Left ventricle myocardium superior (tissue), 1 donor: ENCODE data around the gene DENND1A. TPM values are rescaled to one million over a fixed set of nuclear protein-coding genes. Genes with fewer than 3 reads are reported as not detected.

Experiments
- ATAC-seq: fragments of 200-7000 bp; cut with Tn5 transposase; one replicate; pipeline ENCODE4 v1.9.1; 2020; ENCODE audit warnings: mild to moderate bottlenecking, moderate library complexity
- DNase-seq: peaks from one replicate; pipeline ENCODE4 v3.0.0-alpha.2; 2020
- intact Hi-C: fragments of 100-400 bp; cut with micrococcal nuclease; formaldehyde crosslinking; loops from one replicate; pipeline ENCODE4 v1.11.0; 2022
- total RNA-seq: library from RNA; stranded (reverse); fragmentation: NEBNext Ultra II Directional; extraction: Animal tissue kit (Norgen Biotek cat#: 25700); gene quantifications from one replicate; pipeline ENCODE4 v1.2.1, GENCODE V29; 2021
- donor health status: DM: no; HTN: yes; CAD: no; lungs with severe emphysema.

The DENND1A gene
- total RNA-seq, 1 donor from 2014 or later, result 12.9 TPM

DNA sequence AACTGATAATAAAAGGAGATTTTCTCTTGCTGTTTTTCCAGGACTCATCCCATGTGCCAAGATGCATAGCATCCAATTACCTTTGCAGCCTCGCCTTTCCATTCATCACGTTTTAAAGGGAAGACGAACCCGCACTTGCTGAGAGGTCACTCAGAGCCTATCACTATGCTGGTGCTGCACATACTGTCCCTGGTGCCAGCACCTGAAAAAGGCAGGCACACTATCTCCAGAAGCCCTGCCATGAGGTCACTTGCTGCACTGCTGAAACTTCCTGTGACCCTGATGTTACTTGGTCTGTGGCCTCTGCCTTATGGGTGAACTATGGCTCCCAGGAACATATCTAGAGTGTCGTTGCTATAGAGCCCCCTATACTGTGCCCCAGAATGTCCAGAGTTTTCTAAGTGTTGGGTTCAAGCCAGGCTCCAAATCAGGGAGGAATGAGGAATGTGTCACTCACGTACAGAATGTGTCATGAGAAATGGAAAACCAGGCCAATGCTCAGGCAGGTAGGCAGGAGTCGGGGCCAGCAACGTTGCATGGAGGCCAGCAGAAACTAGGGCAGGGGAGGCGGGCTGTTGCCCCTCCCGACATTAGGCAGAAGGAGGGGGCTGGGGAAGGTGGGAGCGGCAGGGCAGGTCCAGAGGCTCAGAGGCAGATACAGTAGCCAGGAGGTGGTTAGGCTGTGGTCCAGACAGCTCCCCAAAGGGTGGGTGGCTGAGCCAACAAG, 311.8 kb downstream of the DENND1A start:
- intact Hi-C loops, result no loop called here
- peak; percentile 84 for ATAC-seq
- no peak for DNase-seq

DNA sequence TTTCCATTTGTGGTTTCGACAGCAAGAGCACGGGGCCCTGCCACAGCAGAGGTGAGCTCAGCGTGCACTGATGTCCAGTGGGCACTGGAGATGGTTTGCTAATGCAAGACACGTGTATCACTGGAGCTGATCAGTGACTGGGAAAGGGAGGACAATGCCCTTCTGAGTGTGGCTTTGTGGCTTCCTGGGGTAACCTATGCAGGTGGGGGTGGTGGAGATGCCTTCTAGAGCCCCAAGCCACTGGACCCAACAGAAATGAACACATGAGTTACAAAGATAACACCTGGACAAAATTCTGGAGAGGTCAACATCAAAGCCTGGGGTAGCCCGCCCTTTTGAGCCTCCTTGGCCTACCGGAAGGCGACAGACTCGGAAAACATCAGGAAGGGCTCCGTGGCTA, 312.6 kb downstream of the DENND1A start:
- DNase-seq, result no peak
- intact Hi-C loops, result no loop called here
- ATAC-seq, result no peak

DNA sequence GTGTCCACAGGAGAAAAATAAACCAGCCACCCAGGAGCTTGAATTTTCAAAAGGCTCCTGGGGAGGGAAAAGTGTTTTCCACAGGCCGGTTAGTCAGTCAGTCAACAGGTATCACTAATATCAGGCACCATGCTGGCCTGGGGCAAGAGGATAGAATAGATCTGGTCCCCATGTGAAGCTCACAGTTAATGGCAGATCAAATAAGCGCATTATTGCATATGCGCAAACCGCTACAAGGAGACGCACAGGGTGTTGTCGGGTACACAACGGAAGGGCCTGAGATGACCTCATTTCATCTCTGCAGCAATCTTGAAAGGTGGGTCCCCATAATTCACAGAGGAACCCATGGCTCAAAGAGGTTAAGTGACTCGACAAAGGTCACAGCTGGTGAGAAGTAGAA, 313.2 kb downstream of the DENND1A start:
- intact Hi-C loops, result no loop called here
- ATAC-seq (no peak), DNase-seq (no peak)

DNA sequence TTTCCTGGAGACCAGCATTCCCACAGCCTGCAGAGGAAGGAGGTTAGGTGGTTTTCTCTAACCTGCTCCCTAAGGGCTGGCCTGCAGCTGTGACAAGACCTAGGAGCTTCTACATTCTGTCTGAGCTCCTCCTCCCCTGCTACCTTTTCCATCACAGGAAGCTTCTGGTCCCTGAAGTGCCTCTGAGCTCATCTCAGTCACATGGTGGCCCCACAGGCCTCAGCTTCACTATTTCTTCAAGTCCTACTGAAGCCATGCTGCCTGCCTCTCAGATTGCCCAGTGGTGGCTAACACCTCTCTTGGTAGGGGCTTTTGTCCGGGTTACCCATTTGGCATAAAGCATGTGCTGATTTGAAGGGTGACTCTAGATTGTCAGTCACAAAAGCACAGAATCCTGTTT, 314.5 kb downstream of the DENND1A start:
- ATAC-seq (no peak), DNase-seq (no peak)
- intact Hi-C loops, result no loop called here

DNA sequence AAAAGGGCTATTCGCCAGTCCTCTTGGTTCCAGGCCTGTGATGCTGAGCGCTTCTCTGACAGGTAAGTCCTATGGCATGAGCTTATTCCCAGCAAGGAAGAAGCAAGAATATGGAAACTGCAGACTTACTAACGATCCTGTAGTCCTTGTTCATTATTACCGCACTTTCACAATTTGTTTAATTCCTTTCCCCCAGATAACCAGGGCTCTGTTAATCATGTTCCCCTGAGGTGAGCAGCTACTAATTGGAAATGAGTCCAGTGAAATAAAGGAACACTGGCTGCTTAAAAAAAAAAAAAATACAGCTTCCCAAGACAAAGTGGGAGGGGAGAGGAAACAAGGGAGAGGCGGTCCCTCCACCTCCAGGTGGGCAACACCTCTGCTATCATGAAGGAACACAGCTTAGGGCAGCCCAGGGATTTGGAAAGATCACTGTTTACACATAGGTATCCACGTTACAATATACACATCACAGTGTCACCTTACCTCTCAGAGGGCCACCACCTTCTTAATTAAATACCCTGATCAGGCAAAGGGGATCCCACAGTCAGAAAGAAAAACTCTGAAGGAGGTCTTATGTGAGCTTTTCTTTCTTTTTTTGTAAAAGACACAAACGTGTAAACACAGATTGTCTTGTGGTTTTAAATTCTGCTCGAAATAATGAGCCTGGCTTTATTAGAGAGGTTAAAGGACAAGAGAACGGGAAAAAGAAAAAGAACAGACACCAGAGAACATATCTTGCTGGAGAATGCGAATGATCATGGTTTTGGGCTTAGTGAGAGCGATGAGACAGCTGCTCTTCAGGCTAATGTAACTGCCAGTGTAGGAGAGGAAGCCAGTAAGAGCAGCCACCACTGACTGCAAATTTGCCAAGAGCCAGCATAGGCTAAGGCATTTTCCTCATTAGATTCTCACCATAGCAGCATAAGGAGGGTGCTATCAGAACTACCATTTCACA, 315.3 kb downstream of the DENND1A start:
- DNase-seq, result no peak
- intact Hi-C loops, result no loop called here
- ATAC-seq, result no peak

DNA sequence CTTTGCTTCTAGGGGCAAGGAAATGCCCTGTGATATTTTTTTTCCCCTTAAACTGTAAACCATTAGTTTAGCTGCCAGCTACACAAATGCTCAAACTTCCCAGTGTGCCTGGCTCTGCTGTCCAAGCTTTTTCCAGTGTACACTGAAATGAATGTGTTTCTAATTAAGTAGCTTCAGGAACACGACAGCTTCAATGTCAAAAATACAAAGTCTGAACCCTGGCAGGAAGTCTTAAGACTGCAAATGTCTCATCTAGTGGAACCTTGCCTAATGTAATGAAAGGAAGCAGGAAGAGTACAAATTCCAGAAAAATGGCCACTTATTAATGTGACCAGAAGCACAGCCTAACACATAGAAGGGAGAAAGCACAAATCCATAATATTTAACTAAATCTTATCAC, 318.7 kb downstream of the DENND1A start:
- intact Hi-C loops, result no loop called here
- DNase-seq, result no peak
- peak; percentile 48 for ATAC-seq

DNA sequence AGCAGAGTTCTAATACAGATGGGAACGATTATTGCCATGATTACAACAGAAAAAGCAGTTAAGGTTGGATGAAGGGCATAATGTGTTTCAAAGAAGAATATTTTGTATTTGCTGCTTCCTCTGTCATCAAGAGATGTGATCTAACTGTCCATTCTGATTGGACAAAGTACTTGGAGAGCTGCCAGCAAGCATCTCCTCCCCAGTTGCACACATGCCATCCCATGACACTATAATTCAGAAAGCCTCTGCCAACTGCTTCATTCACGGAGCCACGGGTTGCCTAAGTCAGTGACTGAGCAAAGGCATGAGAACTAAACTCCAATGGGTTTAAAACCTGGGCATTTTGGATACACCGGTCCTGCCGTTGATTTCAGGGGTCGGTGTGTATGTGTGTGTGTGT, 320.1 kb downstream of the DENND1A start:
- DNase-seq (no peak), ATAC-seq (no peak)
- intact Hi-C loops, result no loop called here

DNA sequence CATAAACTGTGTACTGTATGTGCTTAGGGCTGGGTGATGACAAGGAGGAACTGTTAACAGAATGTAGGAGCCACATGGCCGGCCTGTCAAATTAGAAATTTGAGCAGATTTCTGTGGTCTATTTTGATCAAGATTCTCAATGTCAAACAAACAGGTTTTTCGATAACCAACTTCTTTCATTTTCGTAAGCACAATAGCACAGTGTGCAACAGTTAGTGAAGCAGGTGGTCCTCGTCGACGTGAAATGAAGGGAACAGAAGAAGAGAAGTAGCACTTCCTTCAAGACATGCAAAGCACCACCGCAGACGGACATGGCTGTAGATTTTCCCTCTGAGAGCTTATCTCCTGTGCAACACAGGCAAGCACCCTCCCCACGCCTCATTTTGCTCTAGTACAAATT, 321.8 kb downstream of the DENND1A start:
- ATAC-seq (no peak), DNase-seq (no peak)
- intact Hi-C loops, result no loop called here

DNA sequence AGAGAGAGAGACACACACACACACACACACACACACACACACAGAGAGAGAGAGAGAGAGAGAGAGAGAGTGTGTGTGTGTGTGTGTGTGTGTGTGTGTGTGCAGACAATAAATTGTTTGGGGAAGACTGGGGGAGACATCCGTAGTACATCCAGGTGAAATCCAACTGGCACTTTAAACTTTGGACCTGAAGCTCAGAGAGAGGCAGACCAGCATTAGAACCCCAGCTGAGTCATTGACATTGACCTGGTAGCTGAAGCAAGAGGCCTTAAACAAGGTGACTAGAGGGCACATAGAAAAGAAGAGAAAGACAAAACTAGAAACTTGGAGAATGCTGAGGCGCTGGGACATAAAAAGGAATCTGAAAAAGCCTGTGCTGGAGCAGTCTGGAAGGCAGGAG, 322.4 kb downstream of the DENND1A start:
- ATAC-seq, result no peak
- no peak for DNase-seq
- intact Hi-C loops, result no loop called here

DNA sequence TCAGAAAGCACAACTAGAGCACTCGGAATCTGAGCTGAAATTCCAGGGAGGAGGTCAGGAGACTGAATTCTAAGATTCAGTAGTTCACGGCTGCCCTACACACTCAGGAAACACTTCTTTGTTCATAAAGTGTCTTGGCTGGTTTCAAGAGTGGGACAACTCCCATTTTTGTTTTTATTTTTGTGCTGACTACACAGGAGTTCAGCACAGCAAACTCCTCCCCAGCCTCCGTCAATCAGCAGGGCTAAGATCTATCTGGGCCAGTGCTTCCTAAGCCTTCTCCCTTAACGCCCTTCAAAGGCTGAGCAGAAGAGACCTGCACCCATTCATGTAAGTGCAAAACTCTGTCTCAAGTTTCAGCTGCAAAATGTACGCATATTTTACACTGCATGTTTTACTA, 323.8 kb downstream of the DENND1A start:
- DNase-seq, result no peak
- ATAC-seq, result no peak
- intact Hi-C loops, result no loop called here

DNA sequence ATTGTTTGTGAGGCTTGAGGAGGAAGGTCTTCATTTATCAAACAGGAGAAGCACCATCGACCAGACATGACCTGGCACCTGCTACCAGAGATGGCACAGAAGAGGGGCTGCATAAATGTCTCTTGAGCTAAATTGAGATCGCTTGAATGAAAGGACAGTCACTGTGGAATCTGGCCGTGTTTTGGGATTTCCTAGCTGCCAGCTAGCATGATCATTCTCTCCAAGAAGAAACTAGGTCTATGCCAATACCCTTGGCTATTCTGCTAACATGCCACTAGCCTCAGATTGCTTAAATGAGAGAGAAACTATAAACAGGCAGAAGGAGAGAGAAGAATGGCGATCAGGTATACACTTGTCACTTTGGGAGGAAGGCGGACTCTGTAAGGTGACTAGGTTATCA, 324.6 kb downstream of the DENND1A start:
- no peak for ATAC-seq
- intact Hi-C loops, result no loop called here
- no peak for DNase-seq

DNA sequence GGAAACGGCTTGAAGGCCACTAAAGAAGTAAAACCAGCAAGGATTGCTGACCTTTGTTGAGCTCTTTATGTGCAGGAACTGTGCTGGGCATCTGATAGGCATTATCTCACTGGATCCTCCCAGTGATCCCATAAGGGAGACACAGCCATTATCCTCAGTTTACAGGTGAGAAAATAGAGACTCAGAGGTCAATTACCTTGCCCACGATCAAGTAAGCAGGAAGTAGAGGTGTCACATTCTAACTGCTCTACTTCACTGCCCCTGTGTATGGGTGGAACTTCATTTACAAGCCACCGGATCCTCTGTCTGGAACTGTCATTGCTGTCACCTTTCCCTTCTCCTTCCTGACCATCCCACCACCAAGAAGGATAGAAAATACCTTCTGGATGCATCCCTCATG, 325.1 kb downstream of the DENND1A start:
- no peak for ATAC-seq
- DNase-seq, result no peak
- intact Hi-C loops, result no loop called here

DNA sequence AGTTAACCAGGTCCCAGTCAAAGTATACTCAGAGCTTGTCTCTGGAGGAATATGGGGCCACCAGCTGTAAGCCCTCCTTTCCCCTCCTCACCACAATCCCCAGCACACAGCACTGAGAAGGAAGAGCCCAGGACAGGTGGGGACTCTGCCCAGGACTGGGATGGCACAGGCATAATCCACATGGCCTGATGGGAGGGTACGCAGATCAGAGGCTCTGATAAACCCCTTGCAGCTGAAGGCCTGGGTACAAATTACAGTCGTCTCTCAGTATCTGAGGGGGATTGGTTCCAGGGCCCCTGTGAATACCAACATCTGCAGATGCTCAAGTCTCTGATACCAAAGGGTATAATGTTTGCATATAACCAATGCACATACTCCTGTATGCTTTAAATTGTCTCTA, 328.1 kb downstream of the DENND1A start:
- DNase-seq (no peak), ATAC-seq (no peak)
- intact Hi-C loops, result no loop called here

DNA sequence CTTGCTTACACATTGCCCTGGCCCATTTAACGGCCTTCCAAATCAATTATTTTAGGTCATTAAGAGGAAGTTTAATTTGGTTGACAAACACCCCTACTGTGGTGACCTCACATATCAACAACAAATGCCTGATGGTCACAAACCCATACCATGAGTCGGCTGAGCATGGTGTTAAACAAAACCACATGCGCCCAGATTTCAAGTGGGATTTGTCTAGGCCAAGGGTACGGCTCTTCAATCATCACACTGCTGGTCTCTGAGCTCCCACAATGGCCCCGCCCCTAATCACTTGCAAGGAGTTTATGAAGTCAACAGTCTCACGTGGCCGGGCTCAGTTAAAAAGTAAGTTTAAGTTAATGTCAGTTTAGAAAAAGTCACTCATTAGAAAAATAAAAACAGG, 330.1 kb downstream of the DENND1A start:
- no peak for ATAC-seq
- DNase-seq, result no peak
- intact Hi-C loops, result no loop called here

DNA sequence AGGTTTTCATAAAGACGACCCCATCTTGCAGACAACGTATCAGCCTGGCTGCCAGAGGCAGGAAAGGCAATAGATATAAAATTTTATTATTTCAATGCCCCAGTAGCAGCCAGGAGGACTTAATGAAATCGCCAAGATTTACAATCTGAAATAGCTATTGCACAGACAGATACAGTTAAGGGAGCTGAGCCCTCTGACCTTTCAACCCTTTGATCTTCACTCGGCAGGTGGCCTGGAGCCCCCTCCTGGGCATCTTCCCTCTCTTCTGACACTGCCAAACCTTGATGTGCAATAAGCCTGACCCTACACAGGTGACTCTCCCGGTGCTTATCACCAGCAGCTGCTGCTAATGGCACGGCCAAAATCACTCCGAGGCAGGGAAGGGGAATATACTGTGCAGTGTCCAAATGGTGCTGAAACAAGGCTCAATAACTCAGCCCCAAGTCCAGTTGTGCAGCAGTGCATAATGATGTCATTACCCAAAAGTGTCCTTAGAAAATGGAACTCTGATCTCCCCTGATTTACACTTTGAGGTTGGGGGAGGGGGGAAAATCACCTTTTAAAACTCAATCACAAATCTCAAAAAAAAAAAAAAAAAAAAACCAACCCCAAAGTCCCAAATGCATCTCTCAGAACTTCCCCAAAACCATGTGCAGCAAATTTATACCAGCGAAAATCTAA, 331.9 kb downstream of the DENND1A start:
- intact Hi-C loops, result no loop called here

DNA sequence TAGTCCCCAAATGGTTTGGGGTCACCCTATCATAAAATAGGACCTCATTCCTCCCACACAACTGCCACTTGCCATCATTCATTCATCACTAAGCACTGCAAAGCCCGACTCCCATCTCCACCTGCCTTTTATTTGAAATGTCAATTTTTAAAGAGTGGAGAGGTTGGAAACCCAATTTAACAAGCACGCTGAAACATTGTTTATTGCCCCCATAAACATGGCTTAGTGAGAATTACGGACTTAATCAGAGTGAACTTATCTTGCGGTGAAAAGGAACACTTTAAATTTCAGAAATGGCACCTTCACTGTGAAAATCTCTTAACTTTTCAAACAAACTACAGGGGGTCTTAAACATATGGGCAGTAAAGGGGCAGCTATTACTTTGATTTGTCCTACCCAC, 332.9 kb downstream of the DENND1A start:
- ATAC-seq, result no peak
- DNase-seq, result no peak
- intact Hi-C loops, result no loop called here

More for the DNA sequence above, 331.9 kb downstream of the DENND1A start:
- no peak for DNase-seq
- ATAC-seq, result no peak

DNA sequence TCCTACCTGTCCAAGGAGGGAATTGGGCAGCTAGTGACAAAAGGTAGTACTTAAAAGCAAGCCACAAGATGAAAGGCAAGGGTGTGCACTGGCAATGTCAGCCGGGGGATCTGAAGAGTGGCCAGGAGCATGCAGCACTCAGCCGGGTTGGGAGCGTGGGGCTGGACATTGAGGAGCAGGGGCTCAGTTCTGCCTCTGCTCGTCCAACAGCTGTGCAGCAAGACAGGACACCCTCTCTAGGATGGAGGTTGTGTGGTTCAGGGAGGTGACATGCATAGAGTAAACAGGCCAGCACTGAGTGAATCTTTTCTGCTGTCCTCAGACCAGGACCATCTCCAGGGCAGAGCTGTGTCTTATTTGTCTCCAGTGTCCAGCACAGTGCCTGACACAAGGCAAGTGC, 338.6 kb downstream of the DENND1A start:
- ATAC-seq (no peak), DNase-seq (no peak)
- intact Hi-C loops, result no loop called here

DNA sequence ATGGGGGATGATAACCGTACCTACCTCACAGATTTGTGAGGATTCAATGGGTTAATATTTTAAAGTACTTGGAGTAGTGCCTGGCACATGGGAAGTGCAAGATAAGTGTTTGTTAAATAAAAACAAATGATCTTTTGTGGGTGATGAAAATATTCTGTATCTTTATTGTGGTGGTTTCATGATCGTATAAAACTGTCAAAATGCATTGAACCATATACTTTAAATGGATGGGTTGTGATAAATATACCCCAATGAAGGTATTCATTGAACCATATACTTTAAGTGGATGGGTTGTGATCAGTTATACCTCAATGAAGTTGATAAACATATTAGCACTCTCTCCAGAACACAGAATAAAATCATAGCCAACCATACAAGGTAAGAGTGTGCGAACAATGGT, 339.4 kb downstream of the DENND1A start:
- DNase-seq (no peak), ATAC-seq (no peak)
- intact Hi-C loops, result no loop called here

DNA sequence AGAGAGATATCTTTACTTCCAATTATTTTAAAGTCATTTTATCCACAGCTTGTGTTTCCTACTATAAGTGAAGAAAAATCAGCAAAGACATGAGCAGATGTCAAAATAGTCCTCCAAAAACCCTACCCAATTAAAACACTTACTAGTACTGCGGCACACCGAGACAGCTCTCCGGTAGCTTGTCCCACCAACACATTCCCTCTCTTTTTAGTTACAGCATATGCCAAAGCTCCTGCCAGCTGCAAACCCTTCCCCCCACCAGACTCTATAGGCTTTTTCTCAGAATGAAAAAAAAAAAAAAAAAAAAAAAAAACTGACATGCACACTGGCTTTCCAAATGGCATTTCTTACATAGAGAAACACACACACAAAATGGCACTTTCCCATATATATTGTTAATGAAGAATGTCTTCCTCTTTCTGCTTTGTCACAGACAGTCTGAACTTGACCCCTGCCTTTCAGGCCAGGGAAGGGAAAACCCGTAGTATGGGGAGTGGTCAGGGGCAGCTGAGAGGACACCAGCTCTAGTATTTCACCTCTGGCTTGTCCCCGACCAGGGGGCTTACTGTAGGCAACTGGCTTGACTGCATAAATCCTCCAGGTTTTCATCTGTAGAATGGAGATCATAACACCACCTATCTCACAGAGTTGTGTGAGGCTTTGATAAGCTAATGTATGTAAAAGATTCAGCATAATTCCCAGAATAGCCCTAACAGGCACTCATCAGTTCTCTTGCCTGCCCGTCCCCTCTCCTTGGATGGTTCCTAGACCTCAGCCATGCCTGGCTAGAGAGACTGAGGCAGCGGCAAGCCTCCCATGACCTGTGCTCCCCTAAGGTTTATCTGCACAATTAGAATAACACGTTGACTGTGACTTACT, 340.3 kb downstream of the DENND1A start:
- DNase-seq (no peak), ATAC-seq (no peak)
- intact Hi-C loops, result no loop called here
